IPS DF 6.9 (cell line): Measurements from ENCODE around the gene OMP.

Experiments used
- DNase-seq: peaks from one replicate; pipeline ENCODE4 v3.0.0-alpha.2; 2013; ENCODE audit warnings: low read depth, low spot score
- H3K27ac ChIP-seq: one replicate; pipeline ENCODE4 v1.5.1; 2013; ENCODE audit warnings: low read length, control low read depth
- H3K27me3 ChIP-seq: 2 replicates; pipeline ENCODE4 v1.6.1; 2013; ENCODE audit warnings: mild to moderate bottlenecking, low read length; ENCODE audit not compliant: control insufficient read depth, insufficient read depth
- H3K36me3 ChIP-seq: 2 replicates; pipeline ENCODE4 v1.6.1; 2013; ENCODE audit warnings: low read length; ENCODE audit not compliant: control insufficient read depth, insufficient read depth
- H3K4me1 ChIP-seq: 2 replicates; pipeline ENCODE4 v1.6.1; 2013; ENCODE audit warnings: low read length; ENCODE audit not compliant: control insufficient read depth, insufficient read depth
- H3K4me3 ChIP-seq: 2 replicates; pipeline ENCODE4 v1.5.1; 2013; ENCODE audit warnings: mild to moderate bottlenecking, low read length
- H3K9me3 ChIP-seq: 2 replicates; pipeline ENCODE4 v1.6.1; 2013; ENCODE audit warnings: low read length, inconsistent platforms; ENCODE audit not compliant: control insufficient read depth, insufficient read depth
- WGBS: extraction: QIAGEN DNeasy Blood & Tissue Kit; methylation state at CpG from one replicate; pipeline ENCODE4 v1.1.7; 2013; ENCODE audit warnings: mixed read lengths, missing lambda C conversion rate; ENCODE audit not compliant: insufficient read length, insufficient coverage; 5-methylcytosine and 5-hydroxymethylcytosine counted together

OMP gene

DNA sequence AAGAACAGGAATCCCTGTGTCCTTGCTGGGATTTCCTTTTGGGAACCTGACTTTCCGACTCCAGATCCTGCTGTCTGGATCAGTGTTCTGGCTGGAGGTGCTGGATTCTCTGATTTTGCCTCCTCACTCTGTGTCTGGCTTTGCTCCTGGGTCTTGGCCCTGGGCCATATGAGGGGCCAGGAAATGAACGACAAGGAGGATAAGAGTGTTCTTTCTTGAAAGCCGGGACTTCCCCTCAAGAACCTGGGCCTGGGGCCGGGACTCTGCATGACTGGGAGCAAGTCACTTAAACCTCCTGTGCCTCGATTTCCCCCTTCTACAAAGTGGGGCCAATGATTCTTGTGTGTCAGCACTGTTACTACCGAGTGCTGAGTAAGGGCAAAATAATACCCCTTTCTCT is 22.6 kb downstream of the OMP start:
- Histone ChIP-seq H3K27ac (no peak overlapping the region), H3K9me3 (no peaks in the 10 kb centered on the region), H3K36me3 (0 out of 2 replicates have a peak, but pooled peaks cover 4% of the 10 kb centered on the region), H3K4me3 (no peak overlapping the region), H3K27me3 (no peaks in the 10 kb centered on the region), H3K4me1 (peaks cover 3% of the 10 kb centered on the region)
- no CpG with 5 or more reads among the region's 6 CpGs for WGBS
- DNase-seq: no peak

DNA sequence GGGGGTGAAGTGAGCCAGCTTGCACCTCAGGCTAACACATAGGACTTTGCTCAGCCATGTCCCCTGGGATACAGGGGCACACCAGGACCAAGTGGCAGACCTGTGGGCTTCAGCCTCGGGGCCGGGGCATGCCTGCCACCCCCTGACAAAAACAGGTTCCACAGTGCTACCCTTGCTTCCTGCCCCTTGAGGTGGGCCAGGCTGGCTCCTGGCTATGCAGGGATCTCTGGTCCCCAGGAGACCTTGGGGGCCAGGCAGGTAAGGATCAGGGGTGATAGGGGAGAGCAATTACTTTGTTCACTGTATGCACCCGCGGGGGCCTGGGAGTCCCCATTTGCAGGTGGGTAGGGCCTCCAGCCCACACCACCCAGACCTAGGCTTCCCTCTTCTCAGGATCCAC is 23.1 kb downstream of the OMP start:
- Histone ChIP-seq H3K27ac (no peak overlapping the region), H3K27me3 (no peaks in the 10 kb centered on the region), H3K9me3 (no peaks in the 10 kb centered on the region), H3K36me3 (0 out of 2 replicates have a peak, but pooled peaks cover 3% of the 10 kb centered on the region), H3K4me1 (peaks cover 3% of the 10 kb centered on the region), H3K4me3 (no peak overlapping the region)
- no CpG with 5 or more reads among the region's 4 CpGs for WGBS
- no peak for DNase-seq

DNA sequence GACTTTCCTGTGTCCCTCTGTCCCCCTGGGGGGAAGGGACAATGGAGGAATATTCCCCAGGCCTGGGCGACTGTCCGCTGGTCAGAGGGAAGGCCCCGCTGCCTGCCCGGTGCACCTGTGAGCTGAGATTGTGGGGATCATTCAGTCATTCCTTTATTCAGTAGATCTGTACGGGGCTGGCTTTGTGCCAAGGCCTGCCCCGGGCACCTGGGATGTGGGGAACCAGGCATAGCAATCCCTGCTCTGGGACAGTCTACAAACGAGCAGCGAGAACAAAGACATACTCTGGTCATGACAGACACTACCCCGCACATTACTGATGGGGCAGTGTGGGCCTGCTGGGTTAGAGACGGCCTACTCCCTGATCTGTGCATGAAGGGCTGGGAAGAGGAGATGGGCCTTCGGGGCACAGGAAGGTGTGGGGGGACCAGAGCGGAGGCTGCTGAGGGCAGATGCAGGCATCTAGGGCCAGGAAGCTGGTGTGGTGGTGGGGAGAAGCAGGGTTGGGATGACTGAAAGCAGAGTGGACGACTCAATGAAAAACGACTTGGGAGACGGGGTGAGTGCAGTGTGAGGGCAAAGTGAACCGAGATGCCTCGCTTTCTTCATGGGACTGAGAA is 23.6 kb downstream of the OMP start:
- no peak for DNase-seq
- Histone ChIP-seq H3K27ac (no peak overlapping the region), H3K4me3 (no peak overlapping the region), H3K9me3 (no peaks in the 10 kb centered on the region), H3K4me1 (peaks cover 3% of the 10 kb centered on the region), H3K27me3 (no peaks in the 10 kb centered on the region), H3K36me3 (no peaks in the 10 kb centered on the region)
- no CpG with 5 or more reads among the region's 17 CpGs for WGBS

DNA sequence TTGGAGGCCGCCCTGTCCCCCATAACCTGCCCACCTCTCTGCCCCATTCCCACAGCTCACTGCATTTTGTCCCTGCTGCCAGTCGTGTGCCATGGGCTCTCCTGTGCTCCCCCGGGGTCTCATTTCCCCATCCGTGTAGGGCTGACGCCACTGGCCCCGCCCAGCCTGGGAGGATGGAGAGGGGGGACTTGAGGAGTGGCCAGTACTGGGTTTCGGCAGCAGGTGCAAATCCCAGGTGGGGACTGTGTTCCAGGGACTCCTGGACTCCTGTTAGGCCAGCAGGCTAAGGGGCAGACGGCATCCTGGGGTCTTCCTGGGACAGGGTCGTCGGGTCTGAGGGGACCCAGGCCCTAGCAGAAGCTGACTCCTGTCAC is 24.2 kb downstream of the OMP start:
- Histone ChIP-seq H3K36me3 (no peaks in the 10 kb centered on the region), H3K4me1 (peaks cover 3% of the 10 kb centered on the region), H3K27ac (no peak overlapping the region), H3K27me3 (no peaks in the 10 kb centered on the region), H3K9me3 (no peaks in the 10 kb centered on the region), H3K4me3 (peak overlapping the region; percentile 31; the same call in 1 of the 2 replicates)
- no CpG with 5 or more reads among the region's 10 CpGs for whole genome bisulfite sequencing
- DNase-seq: peak; percentile 5

DNA sequence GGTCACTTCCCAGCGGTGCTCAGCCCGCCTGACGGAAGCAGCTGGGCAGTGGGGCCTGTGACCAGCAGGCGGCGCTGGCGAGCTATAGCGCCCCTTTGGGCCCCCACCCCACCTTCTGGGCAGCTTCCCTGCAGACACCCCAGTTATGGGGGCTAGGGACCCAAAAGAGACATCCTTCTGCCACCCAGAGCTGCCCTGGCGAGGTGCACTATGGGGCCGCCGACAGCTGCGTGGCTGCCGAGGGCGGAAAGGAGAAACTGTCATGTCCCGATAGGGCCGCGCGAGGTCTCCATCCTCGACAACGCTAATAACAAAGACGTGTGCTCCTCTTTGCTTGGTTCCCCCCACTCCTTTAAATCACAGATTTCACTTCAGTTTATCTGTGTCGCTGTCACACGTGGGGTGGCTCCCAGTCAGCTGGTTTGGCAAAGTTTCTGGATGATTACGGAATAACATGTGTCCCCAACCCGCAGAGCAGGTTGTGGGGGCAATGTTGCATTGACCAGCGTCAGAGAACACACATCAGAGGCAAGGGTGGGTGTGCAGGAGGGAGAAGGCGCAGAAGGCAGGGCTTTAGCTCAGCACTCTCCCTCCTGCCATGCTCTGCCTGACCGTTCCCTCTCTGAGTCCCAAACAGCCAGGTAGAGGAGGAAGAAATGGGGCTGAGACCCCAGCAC is 24.7 kb downstream of the OMP start:
- Histone ChIP-seq H3K4me3 (peak overlapping the region; percentile 31; the same call in 1 of the 2 replicates), H3K4me1 (peaks cover 3% of the 10 kb centered on the region), H3K27me3 (no peaks in the 10 kb centered on the region), H3K27ac (no peak overlapping the region), H3K36me3 (no peaks in the 10 kb centered on the region), H3K9me3 (no peaks in the 10 kb centered on the region)
- WGBS: no CpG with 5 or more reads among the region's 27 CpGs
- peak; percentile 35 for DNase-seq

DNA sequence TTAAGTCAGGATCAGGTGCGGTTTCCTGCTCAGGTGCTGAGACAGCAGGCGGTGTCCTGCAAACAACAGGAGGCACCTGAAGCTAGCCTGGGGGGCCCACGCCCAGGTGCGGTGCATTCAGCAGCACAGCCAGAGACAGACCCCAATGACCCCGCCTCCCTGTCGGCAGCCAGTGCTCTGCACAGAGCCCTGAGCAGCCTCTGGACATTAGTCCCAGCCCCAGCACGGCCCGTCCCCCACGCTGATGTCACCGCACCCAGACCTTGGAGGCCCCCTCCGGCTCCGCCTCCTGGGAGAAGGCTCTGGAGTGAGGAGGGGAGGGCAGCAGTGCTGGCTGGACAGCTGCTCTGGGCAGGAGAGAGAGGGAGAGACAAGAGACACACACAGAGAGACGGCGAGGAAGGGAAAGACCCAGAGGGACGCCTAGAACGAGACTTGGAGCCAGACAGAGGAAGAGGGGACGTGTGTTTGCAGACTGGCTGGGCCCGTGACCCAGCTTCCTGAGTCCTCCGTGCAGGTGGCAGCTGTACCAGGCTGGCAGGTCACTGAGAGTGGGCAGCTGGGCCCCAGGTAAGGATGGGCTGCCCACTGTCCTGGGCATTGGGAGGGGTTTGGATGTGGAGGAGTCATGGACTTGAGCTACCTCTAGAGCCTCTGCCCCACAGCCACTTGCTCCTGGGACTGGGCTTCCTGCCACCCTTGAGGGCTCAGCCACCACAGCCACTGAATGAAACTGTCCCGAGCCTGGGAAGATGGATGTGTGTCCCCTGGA is 25.5 kb downstream of the OMP start, which contains the start of gene MYO7A:
Gene MYO7A, plus strand, starts transcription at position 327 of the 772 bp plus-strand sequence. CDS start 2,389 bp downstream, outside the sequence.
- H3K4me3 ChIP-seq: peak within 1 kb of the TSS; percentile 31; the same call in 1 of the 2 replicates
- no CpG with 5 or more reads among the region's 20 CpGs for WGBS
- H3K27ac ChIP-seq: no peak within 1 kb of the TSS
- no peaks in the 10 kb centered on the region for H3K9me3 ChIP-seq
- DNase-seq: peak; percentile 7
- peaks cover 3% of the 10 kb centered on the region for H3K4me1 ChIP-seq
- no peaks in the 10 kb centered on the region for H3K27me3 ChIP-seq
- H3K36me3 ChIP-seq: no peaks in the 10 kb centered on the region

DNA sequence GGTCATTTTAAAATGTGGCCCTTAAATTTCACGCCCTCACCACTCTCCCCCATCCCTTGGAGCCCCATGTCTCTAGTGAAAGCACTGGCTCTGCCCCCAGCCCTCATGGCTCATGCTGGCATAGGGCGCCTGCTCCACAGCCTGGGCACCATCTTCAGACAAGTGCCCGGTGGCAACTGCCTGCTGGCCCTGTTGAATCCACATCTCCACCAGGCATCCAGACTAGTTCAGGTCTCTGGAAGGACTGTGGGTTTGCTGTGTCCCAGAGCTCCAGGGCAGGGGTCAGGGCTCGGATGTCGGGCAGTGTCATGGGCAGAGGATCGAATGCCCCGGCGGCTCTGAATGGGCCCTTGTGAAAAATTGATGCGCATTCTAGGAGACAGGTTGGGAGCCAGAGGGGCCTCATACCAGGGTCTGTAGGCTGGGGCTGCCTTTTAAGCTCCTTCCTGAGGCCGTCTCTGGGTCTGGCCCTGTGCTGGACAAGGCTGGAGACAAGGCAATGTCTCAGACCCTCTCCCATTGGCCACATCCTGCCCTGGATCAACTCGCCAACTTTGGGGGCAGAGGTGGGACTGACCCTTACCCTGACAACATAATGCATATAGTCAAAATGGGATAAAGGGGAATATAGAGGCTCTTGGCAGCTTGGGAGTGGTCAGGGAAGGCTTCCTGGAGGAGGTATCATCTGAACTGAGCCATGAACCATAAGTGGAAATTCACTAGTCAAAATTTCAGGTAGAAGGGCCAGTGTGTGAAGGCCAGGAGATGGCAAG is 26.6 kb downstream of the OMP start:
- no peaks in the 10 kb centered on the region for H3K27me3 ChIP-seq
- no CpG with 5 or more reads among the region's 11 CpGs for WGBS
- DNase-seq: no peak
- H3K36me3 ChIP-seq: no peaks in the 10 kb centered on the region
- H3K9me3 ChIP-seq: no peaks in the 10 kb centered on the region
- H3K4me3 ChIP-seq: no peak overlapping the region
- no peak overlapping the region for H3K27ac ChIP-seq
- peaks cover 3% of the 10 kb centered on the region for H3K4me1 ChIP-seq

DNA sequence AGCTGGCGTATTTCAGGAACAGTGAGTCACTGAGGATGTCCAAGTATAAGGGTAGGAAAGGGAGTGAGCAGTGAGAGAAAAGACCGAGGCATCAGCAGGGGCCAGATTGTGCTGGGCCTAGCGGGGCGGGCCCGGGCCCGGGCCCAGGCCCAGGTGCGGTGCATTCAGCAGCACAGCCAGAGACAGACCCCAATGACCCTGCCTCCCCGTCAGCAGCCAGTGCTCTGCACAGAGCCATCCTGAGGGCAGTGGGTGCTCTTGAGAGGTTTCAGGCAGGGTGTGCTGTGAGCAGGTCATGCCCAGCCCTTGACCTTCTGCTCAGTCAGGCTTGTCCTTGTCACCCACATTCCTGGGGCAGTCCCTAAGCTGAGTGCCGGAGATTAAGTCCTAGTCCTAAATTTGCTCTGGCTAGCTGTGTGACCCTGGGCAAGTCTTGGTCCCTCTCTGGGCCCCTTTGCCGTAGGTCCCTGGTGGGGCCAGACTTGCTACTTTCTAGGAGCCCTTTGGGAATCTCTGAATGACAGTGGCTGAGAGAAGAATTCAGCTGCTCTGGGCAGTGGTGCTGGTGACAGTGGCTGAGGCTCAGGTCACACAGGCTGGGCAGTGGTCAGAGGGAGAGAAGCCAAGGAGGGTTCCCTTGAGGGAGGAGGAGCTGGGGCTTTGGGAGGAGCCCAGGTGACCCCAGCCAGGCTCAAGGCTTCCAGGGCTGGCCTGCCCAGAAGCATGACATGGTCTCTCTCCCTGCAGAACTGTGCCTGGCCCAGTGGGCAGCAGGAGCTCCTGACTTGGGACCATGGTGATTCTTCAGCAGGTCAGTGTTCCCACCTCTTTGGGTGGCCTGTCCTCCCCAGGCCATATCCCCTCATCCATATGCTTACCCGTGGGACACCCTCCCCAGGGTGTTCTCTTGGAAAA is 27.5 kb downstream of the OMP start:
- H3K4me3 ChIP-seq: no peak overlapping the region
- H3K36me3 ChIP-seq: no peaks in the 10 kb centered on the region
- WGBS: no CpG with 5 or more reads among the region's 11 CpGs
- no peak overlapping the region for H3K27ac ChIP-seq
- H3K27me3 ChIP-seq: no peaks in the 10 kb centered on the region
- DNase-seq: no peak
- H3K9me3 ChIP-seq: no peaks in the 10 kb centered on the region
- H3K4me1 ChIP-seq: peaks cover 3% of the 10 kb centered on the region

DNA sequence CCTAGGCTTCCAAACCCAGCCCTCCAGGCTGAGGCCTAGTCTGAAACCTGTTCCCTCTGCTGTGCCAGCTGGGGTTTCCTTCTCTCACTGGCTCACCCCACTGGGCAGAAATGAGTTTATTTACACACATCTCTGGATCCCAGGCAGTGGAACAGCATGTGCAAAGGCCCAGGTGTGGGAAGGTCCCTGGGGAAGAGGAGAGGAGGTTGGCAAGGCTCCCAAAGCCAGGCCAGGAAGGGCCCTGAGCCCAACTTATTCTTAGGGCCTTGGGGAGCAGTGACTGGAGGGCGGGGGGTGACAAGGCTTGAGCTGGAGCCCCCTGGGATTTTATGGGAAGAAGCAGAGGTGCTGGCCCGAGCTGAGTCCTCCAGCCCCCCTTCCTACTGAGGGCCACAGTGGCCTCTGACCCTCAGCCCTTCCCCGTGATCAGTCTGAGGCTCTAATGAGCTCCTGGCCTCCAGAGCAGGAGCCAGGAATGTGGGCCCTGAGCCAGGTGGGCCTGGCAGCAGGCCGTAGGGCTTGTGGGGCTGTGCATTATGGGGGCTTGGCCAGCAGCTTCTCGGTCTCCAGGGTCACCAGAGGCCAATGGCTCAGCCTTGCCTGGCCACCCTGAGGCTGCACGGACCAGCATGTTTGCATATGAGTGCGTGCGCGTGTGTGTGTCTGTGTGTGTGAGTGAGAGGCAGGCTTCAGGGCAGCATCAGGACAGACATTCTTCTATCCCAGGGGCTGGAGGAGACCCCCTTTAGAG is 28.3 kb downstream of the OMP start:
- no peak for DNase-seq
- Histone ChIP-seq H3K27me3 (no peaks in the 10 kb centered on the region), H3K27ac (no peak overlapping the region), H3K9me3 (no peaks in the 10 kb centered on the region), H3K4me1 (peaks cover 3% of the 10 kb centered on the region), H3K4me3 (no peak overlapping the region), H3K36me3 (no peaks in the 10 kb centered on the region)
- no CpG with 5 or more reads among the region's 9 CpGs for WGBS
